HG03175 (cell line): ENCODE measurements around the gene KLRC4.
"Not testable (repeated sequence)": the region's sequence is repeated elsewhere in the genome, so short reads cannot be mapped to it uniquely, and the experiment has no call there.

Experiments used
- ATAC-seq: cut with Tn5 transposase; IDR thresholded peaks from one replicate; pipeline ENCODE4 v1.9.1; 2021; ENCODE audit warnings: mild to moderate bottlenecking, moderate library complexity; ENCODE audit not compliant: unreplicated experiment

KLRC4 gene, protein sequence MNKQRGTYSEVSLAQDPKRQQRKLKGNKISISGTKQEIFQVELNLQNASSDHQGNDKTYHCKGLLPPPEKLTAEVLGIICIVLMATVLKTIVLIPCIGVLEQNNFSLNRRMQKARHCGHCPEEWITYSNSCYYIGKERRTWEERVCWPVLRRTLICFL

DNA sequence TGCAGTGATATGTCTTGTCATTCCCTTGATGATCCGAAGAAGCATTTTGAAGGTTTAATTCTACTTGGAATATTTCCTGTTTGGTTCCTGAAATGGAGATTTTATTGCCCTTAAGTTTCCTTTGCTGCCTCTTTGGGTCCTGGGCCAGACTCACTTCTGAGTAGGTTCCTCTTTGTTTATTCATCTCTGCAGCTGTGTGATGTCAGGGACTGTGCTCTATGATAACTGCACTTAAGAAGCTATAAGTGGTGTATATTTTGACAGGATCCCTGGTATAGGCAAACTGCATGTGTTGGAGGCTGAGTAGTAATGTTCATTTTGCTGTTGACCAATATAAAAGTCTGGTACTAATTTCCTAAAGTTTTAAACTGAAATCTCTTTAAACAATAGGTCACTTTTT is at the start of gene KLRC4:
TSS of gene KLRC4 (minus strand) at position 366 of the 400 bp plus-strand sequence. CDS start at position 184, 182 bp downstream.
- ATAC-seq, result no peak

GRCh38 chr12:10457760-10458159 is 48.2 kb upstream of the KLRC4 start:
- no peak for ATAC-seq

- no peak for ATAC-seq
These were observed 47.3 kb upstream of the KLRC4 start for GRCh38 chr12:10456856-10457255.

- ATAC-seq, result no peak
These were observed 46.2 kb upstream of the KLRC4 start for GRCh38 chr12:10455766-10456165.

DNA sequence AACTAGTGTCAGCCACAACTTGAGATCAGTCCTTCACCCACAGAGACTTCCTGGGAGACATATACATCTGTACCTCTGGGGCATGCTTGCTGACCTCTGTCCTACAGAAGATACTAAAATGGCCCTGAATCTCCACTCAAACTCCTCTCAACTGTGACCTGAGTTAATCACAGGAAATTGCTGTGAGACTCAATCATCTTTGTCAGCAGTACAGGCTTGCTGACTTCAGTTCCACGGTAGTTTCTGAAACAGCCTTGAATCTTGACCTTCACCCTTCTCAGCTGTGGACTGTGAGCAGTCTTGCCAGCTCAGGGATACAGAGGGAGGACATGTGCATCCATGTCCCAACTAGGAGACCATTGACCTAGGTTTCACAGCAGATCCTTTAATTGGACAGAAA is 45.0 kb upstream of the KLRC4 start:
- no peak for ATAC-seq

DNA sequence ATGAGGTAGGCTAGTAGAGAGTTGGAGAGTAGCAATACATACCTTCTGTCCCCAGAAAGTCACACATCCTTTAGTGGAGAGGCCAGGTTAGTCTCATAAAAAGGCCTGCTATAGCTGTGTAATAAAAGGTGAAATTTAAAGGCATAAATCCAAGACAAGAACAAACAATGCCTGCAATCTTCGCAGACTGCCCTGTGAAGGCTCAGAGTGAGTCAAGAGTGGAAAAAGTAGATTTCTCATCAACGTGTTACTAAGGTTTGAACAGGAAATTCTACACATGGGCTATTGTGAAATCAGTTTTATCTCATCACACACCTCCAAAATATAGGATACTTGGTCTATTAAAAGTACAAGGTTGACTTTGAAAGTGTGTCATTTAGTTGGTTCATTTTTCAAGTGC is 43.6 kb upstream of the KLRC4 start, which contains the start of gene KLRC1:
TSS of gene KLRC1 (minus strand) at position 222 of the 400 bp plus-strand sequence. CDS start 2,221 bp downstream, outside the sequence.
- no peak for ATAC-seq

DNA sequence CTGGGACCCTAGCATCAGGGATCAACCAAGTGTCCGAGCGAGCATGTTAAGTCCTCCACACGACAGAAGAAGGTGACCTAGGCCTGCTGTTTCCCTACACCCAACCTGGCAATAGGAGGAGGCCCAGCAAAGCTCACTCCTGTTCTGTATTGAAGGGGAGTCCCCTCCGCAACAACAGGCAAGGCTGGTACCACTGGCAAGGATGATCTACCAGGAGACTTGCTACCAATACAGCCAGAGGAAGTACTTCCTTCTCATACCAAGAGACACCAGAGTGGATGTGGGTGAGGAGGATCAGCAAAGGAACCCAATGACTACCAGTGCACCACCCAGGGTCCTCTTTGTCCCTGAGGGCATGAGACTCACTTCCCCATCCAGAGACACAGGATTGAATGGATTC is 38.7 kb upstream of the KLRC4 start:
- ATAC-seq, result no peak

- not testable (repeated sequence) for ATAC-seq
These were observed 36.5 kb upstream of the KLRC4 start for GRCh38 chr12:10446052-10446451.

DNA sequence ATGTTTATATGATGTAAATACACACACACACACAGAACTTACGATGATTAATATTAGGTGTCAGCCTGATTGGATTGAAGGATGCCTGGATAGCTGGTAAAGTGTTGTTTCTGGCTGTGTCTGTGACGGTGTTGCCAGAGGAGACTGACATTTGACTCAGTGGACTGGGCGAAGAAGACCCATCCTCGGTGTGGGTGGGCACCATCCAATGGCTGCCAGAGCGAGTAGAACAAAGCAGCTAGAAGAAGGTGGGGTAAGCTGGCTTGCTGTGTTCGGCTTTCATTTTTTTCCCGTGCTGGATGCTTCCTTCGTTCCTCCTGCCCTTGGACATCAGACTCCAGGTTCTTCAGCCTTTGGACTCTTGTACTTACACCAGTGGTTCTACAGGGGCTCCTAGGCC is 31.6 kb upstream of the KLRC4 start:
- ATAC-seq, result not testable (repeated sequence)

GRCh38 chr12:10439608-10440274 is 30.2 kb upstream of the KLRC4 start:
- not testable (repeated sequence) for ATAC-seq

DNA sequence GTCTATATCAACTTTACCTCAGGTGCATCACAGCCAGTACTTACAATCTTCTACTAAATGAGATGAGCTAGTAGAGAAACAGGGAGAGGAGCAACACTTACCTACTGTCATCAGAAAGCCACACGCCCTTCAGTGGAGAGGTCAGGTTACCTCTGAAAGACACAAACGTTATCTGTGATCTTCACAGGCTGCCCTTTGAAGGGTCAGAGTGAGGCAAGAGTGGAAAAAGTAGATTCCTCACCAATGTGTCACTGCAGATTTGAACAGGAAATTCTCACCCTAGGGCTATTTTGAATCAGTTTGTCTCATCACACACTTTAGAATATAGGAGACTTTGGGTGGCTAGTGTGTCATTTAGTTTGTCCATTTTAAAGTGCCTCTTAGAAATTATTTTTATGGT is 28.0 kb upstream of the KLRC4 start:
- ATAC-seq, result not testable (repeated sequence)

GRCh38 chr12:10435816-10436215 is 26.3 kb upstream of the KLRC4 start, which contains the start of gene KLRC2:
Gene KLRC2 (minus strand): TSS chr12:10436010. CDS start chr12:10435986, 24 bp downstream.
- ATAC-seq, result not testable (repeated sequence)

- ATAC-seq, result not testable (repeated sequence)
These were observed 21.1 kb upstream of the KLRC4 start for GRCh38 chr12:10430623-10431022.

- not testable (repeated sequence) for ATAC-seq
These were observed 16.4 kb upstream of the KLRC4 start for GRCh38 chr12:10425938-10426337.

GRCh38 chr12:10424260-10424899 is 14.8 kb upstream of the KLRC4 start:
- ATAC-seq, result not testable (repeated sequence)

GRCh38 chr12:10422159-10422558 is 12.6 kb upstream of the KLRC4 start:
- not testable (repeated sequence) for ATAC-seq

DNA sequence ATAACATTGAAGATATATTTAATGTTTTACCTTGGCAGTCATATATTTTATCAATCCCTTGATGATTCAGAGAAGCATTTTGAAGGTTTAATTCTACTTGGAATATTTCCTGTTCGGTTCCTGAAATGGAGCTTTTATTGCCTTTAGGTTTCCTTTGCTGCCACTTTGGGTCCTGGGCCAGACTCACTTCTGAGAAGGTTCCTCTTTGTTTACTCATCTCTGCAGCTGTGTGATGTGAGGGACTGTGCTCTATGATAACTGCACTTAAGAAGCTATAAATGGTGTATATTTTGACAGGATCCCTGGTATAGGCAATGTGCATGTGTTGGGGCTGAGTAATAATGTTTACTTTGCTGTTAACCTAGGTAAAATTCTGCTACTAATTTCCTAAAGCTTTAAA is 10.8 kb upstream of the KLRC4 start, which contains the start of gene KLRC3:
TSS of gene KLRC3 (minus strand) at position 262 of the 400 bp plus-strand sequence. CDS start at position 217, 45 bp downstream.
- not testable (repeated sequence) for ATAC-seq

GRCh38 chr12:10408842-10409241 is 715 bp downstream of the KLRC4 start:
- no peak for ATAC-seq

- ATAC-seq, result no peak
These were observed 2.8 kb downstream of the KLRC4 start for GRCh38 chr12:10406725-10407124.

GRCh38 chr12:10405294-10405693 is 4.3 kb downstream of the KLRC4 start:
- no peak for ATAC-seq

DNA sequence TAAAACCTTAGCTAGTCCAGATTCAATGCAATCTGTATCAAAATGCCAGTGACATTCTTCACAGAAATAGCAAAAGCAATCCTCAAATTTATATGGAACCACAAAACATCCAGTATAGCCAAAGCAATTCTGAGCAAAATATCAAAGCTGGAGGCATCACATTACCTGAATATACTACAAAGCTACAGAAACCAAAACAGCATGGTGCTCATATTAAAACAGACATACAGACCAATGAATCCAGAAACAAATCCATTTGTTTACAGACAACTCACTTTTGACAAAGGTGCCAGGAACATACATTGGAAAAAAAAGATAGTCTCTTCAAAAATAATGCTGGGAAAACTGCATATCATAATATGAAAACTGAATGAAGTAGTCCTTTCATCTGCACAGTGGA is 4.8 kb downstream of the KLRC4 start:
- ATAC-seq, result no peak

- no peak for ATAC-seq
These were observed 8.7 kb downstream of the KLRC4 start for GRCh38 chr12:10400829-10401228.
